HG03064 (cell line): ENCODE measurements around the gene PRKAR2B.
A peak's percentile ranks its signal among the peaks of the same experiment; 100 is the strongest.

ENCODE experiments used
- ATAC-seq: cut with Tn5 transposase; IDR thresholded peaks from one replicate; pipeline ENCODE4 v1.9.1; 2021; ENCODE audit warnings: low read depth; ENCODE audit not compliant: unreplicated experiment

The PRKAR2B gene

GRCh38 chr7:107173191-107173590 lies 128.7 kb downstream of the PRKAR2B start:
- ATAC-seq: no peak

- ATAC-seq: peak; percentile 49
These were observed 129.3 kb downstream of the PRKAR2B start for GRCh38 chr7:107173691-107174406.

- ATAC-seq: no peak
These were observed 135.0 kb downstream of the PRKAR2B start for GRCh38 chr7:107179326-107180164.

GRCh38 chr7:107180378-107180777 lies 135.9 kb downstream of the PRKAR2B start:
- ATAC-seq: no peak

GRCh38 chr7:107181172-107181571 lies 136.7 kb downstream of the PRKAR2B start:
- no peak for ATAC-seq

GRCh38 chr7:107185716-107186115 lies 141.2 kb downstream of the PRKAR2B start:
- ATAC-seq: no peak

- ATAC-seq: no peak
These were observed 141.7 kb downstream of the PRKAR2B start for GRCh38 chr7:107186240-107186639.

- ATAC-seq: no peak
These were observed 143.3 kb downstream of the PRKAR2B start for GRCh38 chr7:107187774-107188173.

GRCh38 chr7:107190090-107190489 lies 145.6 kb downstream of the PRKAR2B start:
- ATAC-seq: no peak

GRCh38 chr7:107194052-107194451 lies 149.5 kb downstream of the PRKAR2B start:
- ATAC-seq: no peak

- ATAC-seq: no peak
These were observed 152.5 kb downstream of the PRKAR2B start for GRCh38 chr7:107196834-107197610.

- ATAC-seq: peak; percentile 62
These were observed 157.4 kb downstream of the PRKAR2B start for GRCh38 chr7:107201795-107202450.

GRCh38 chr7:107203607-107204006 lies 159.1 kb downstream of the PRKAR2B start:
- ATAC-seq: no peak

- no peak for ATAC-seq
These were observed 161.6 kb downstream of the PRKAR2B start for GRCh38 chr7:107206136-107206535.

- ATAC-seq: no peak
These were observed 162.2 kb downstream of the PRKAR2B start for GRCh38 chr7:107206706-107207105.

GRCh38 chr7:107207459-107207858 lies 163.0 kb downstream of the PRKAR2B start:
- ATAC-seq: no peak

- ATAC-seq: no peak
These were observed 163.6 kb downstream of the PRKAR2B start for GRCh38 chr7:107208024-107208521.

- ATAC-seq: no peak
These were observed 164.1 kb downstream of the PRKAR2B start for GRCh38 chr7:107208563-107208962.

GRCh38 chr7:107209565-107209964 lies 165.1 kb downstream of the PRKAR2B start:
- ATAC-seq: no peak

- no peak for ATAC-seq
These were observed 165.9 kb downstream of the PRKAR2B start for GRCh38 chr7:107210400-107210799.
